Activated naive CD8-positive, alpha-beta T cell treated with anti-CD3 and anti-CD28 coated beads, Interleukin-2, amount 50 U/mL, for 24 hours (primary cell): ENCODE results near the gene HOXD11.

Experiments
- ATAC-seq: fragments of 150-1000 bp; cut with Tn5 transposase; one replicate; pipeline ENCODE4 v1.10.0; 2021
- DNase-seq: peaks from one replicate; pipeline ENCODE4 v3.0.0; 2021
- H3K27ac Mint-ChIP-seq: one replicate; pipeline ENCODE4 v1.8.0; 2021; ENCODE audit warnings: mild to moderate bottlenecking, mixed read lengths
- H3K27me3 Mint-ChIP-seq: one replicate; pipeline ENCODE4 v1.8.0; 2021; ENCODE audit warnings: mixed read lengths
- H3K36me3 Mint-ChIP-seq: one replicate; pipeline ENCODE4 v1.8.0; 2021; ENCODE audit warnings: low read depth, mixed read lengths
- H3K4me1 Mint-ChIP-seq: one replicate; pipeline ENCODE4 v1.8.0; 2021; ENCODE audit warnings: mixed read lengths
- H3K4me3 Mint-ChIP-seq: one replicate; pipeline ENCODE4 v1.8.0; 2021; ENCODE audit warnings: mild to moderate bottlenecking, moderate library complexity, mixed read lengths
- H3K9me3 Mint-ChIP-seq: one replicate; pipeline ENCODE4 v1.8.0; 2021; ENCODE audit warnings: mixed read lengths

The HOXD11 gene

DNA sequence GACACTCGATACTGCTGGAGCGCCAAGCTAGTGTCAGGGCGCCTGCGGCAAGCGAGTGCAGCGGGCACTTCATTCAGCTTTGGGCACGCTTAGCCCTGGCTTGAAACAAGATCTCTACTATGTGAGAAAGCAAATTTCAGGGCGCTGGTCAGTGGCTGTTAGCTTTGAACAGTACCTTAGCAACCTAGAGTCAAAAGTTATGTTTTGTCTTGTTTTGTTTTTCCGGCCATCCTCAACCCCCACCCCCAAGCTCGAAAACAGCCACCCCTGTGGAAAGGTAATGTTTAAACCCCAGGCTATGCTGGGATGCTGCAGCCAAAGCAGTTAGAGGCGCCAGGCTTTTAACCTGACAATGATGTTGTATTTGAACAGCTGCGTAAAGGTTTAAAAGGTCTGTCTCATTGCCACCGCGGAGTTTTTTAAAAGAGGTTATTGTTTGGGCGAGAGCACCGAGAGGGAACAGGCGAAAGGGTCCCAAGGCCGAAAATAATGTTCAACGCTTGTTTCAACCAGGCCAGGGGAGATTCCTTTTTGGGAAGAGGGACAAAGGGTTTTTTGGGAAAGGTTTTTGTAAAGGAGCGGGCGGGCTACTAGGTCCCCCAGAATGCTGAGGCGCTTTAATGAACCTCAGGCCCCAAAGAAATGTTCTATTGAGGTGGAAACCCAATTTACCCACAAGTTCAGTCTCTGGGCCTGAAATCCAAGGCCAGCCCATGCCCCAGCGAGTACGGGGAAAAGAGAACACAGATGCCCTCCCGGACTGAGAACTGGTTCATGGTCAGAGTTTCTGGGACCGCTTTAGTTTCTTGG, 7.2 kb downstream of the HOXD11 start:
- no peak overlapping the region for H3K4me3 Mint-ChIP-seq
- peaks cover 10% of the 10 kb centered on the region for H3K36me3 Mint-ChIP-seq
- DNase-seq (no peak), ATAC-seq (no peak)
- H3K4me1 Mint-ChIP-seq: peaks cover 7% of the 10 kb centered on the region
- peaks cover 22% of the 10 kb centered on the region for H3K9me3 Mint-ChIP-seq
- peaks cover 92% of the 10 kb centered on the region for H3K27me3 Mint-ChIP-seq
- no peak overlapping the region for H3K27ac Mint-ChIP-seq

DNA sequence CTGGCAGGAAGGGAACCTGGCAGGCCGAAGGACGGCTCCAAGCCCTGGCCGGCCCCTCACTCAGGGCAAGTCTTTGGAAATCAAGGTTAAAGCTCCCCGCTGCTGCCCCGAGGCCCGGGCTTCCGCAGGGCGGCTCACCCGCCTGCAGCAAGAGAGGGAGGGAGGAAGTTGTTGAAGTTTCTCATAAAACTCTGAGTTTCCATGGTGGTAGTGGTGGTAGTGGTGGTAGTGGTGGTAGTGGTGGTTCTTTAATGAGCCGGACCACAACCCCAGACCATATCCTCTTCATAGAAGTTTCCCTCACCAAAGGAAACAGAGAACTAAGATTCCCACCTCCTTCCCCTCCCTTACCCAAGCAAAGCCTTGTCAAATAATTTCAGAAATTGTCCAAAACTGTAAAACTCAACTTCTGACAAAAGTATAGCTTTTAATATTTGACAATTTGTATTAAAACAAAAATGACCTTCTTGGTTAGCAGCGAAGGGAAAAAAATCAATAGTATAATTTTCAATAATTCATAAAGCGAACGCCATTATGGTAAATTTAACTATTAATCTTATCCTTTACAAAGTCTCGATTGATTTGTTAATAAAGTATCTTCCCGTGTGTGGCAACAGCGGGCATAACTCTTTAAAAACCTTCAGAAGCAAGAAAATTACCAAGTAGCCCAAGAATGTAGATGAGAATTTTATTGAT, 8.0 kb downstream of the HOXD11 start:
- Mint-ChIP-seq H3K4me1 (peaks cover 4% of the 10 kb centered on the region), H3K9me3 (peaks cover 19% of the 10 kb centered on the region), H3K27me3 (peaks cover 94% of the 10 kb centered on the region), H3K27ac (no peak overlapping the region), H3K36me3 (peaks cover 7% of the 10 kb centered on the region), H3K4me3 (no peak overlapping the region)
- no peak for DNase-seq
- no peak for ATAC-seq

DNA sequence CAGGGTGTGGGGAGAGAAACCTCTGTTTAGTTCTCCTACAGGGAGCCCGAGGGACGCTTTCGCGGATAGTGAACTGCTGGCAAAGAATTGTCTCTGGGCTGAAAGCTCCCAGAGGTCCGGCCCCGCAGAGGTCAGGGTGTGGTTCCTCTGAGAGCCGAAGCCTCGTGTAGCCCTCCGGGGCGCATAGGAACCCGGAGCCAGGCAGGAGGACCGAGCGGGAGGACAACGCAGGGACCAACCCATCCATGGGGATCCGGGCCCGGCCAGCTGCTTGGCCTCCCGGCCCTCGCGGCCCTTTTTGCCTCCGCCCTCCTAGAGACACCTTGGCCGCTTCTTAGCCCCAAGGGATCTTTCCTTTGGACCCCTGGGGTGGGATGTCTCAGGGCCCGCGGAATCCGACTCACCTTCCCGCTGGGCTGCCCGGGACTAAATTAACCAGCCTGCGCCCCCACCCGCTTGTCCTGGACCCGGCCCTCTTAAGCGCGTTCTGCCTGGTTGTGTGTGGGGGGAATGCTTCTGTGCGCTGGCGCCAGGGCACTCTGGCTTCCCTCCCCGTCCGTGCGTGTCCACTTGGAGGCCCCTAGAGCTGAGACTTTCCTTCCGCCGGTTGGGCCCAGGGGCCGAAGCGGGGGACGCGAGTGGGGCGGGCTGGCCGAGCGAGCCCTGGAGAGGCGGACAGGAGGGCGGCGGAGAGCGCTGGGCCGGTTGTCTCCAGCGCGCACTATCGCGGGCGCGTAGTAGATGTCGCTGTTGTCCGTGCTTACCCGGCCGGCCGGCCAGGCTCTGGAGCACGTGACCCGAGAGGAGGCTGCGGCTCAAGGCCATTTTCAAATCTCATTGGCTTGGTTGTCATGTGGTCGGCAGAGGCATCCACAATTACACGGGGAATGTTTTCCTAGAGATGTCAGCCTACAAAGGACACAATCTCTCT, 9.1 kb downstream of the HOXD11 start, which contains the start of gene HOXD10:
HOXD10 (plus strand) TSS at position 896 of the 931 bp plus-strand sequence. CDS start 56 bp downstream, outside the sequence.
- peaks cover 19% of the 10 kb centered on the region for H3K9me3 Mint-ChIP-seq
- H3K27ac Mint-ChIP-seq: no peak within 1 kb of the TSS
- ATAC-seq: no peak
- no peak within 1 kb of the TSS for H3K4me3 Mint-ChIP-seq
- peaks cover 94% of the 10 kb centered on the region for H3K27me3 Mint-ChIP-seq
- H3K4me1 Mint-ChIP-seq: peaks cover 4% of the 10 kb centered on the region
- no peak for DNase-seq
- H3K36me3 Mint-ChIP-seq: peaks cover 6% of the 10 kb centered on the region

DNA sequence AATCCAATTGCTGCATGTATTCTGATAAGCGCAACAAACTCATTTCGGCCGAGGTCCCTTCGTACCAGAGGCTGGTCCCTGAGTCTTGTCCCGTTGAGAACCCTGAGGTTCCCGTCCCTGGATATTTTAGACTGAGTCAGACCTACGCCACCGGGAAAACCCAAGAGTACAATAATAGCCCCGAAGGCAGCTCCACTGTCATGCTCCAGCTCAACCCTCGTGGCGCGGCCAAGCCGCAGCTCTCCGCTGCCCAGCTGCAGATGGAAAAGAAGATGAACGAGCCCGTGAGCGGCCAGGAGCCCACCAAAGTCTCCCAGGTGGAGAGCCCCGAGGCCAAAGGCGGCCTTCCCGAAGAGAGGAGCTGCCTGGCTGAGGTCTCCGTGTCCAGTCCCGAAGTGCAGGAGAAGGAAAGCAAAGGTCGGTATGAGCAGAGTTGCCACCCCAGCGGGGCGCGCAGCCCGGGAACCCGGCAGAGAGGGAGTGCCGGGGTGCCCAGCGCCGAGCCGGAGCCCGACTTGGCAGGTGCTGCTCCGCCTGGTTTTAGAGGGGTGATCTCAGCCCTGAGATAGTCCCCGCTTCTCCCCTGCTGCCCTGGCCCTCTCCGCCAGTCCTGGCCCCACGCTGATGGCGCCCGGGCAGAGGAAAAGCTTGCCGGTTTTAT, 10.2 kb downstream of the HOXD11 start:
- Mint-ChIP-seq H3K4me3 (no peak overlapping the region), H3K27me3 (peaks cover 89% of the 10 kb centered on the region), H3K9me3 (peaks cover 19% of the 10 kb centered on the region), H3K4me1 (peaks cover 4% of the 10 kb centered on the region), H3K27ac (no peak overlapping the region), H3K36me3 (peaks cover 5% of the 10 kb centered on the region)
- DNase-seq: no peak
- ATAC-seq: no peak

DNA sequence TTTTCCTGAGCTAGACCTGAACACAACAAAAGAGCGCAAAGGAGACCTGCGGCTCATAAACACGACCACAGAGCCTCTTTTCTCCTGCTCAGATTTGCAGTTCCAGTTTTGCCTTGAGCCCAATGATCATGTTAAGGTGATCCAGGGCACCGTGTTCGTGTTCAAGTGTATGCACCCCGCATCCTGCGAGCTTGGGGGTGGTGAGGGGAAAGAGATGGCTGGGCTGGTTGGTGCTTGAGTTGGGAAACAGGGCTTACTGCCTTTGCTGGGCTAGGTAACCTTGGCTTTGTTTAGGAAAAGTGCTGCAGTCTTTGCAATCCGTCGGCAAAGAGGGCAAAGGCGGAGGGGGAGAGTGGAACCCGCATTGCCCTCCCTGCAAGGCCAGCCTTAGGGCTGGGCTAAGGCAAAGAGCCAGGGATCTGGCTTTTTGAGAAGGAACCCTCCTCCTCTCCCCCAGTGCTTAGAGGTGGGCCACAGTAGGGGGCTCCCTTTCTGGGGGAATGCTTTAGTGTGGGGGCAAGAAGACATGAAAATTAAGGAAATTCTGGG, 10.8 kb downstream of the HOXD11 start:
- H3K27ac Mint-ChIP-seq: no peak overlapping the region
- H3K27me3 Mint-ChIP-seq: peaks cover 86% of the 10 kb centered on the region
- H3K4me3 Mint-ChIP-seq: no peak overlapping the region
- peaks cover 5% of the 10 kb centered on the region for H3K36me3 Mint-ChIP-seq
- ATAC-seq (no peak), DNase-seq (no peak)
- H3K9me3 Mint-ChIP-seq: peaks cover 19% of the 10 kb centered on the region
- peaks cover 6% of the 10 kb centered on the region for H3K4me1 Mint-ChIP-seq

DNA sequence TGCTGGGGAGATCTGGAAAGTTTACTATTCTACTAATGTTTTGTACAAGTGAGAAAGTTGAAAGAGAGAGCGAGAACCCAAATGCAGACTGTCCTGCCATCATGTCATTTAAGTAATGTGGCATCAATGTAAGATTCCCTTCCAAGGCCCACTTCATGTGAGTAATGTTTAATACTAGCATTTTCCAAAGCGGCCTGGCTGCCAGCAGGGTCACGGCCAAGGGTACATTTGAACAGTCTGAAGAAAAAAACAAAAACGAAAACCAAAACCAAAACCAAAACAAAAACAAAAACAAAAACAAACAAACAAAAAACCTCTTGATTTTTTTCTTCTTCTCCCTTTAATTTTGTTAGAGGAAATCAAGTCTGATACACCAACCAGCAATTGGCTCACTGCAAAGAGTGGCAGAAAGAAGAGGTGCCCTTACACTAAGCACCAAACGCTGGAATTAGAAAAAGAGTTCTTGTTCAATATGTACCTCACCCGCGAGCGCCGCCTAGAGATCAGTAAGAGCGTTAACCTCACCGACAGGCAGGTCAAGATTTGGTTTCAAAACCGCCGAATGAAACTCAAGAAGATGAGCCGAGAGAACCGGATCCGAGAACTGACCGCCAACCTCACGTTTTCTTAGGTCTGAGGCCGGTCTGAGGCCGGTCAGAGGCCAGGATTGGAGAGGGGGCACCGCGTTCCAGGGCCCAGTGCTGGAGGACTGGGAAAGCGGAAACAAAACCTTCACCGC, 11.7 kb downstream of the HOXD11 start:
- Mint-ChIP-seq H3K9me3 (peaks cover 12% of the 10 kb centered on the region), H3K27me3 (peaks cover 84% of the 10 kb centered on the region), H3K4me3 (no peak overlapping the region), H3K27ac (no peak overlapping the region), H3K4me1 (peaks cover 7% of the 10 kb centered on the region), H3K36me3 (peaks cover 5% of the 10 kb centered on the region)
- DNase-seq (no peak), ATAC-seq (no peak)

DNA sequence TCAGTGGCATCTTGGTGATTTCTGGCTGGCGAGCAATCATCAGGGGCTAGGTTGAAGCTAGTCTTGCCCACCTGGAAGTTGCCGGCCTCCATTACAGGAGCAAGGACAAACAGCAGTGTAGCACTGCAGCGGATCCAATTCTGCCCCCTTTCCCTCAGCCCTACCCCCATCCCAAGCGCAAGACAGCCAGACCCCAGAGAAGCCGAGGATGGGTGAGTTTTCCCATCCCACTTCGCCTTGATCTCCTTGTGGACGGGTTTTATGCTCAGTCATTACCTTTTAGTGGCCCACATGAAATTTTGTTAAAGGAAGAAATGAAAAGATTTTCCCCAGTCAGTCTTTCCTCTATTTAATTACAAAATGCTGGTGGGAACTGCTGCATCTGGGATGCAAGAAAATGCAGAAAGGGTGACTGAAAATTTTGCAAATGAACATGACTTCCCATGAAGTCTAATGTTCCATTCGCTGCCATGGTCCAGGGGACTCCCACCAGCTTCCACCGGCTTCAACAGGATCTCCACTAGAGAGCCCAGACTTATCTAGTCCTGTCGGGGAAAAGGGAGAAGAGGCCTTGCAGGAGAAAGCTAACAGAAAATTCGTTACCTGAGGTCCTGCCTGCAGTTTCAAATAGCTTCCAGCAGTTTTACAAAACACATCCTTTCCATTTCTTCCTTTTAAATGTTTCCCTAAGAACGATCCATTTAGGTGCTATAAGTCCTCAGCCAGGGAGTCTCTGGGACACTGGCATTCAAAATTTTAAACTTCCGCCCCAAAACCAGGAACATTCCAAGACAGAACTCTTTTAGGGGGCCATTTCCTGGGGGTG, 13.5 kb downstream of the HOXD11 start:
- DNase-seq (no peak), ATAC-seq (no peak)
- Mint-ChIP-seq H3K4me1 (peaks cover 9% of the 10 kb centered on the region), H3K27me3 (peaks cover 85% of the 10 kb centered on the region), H3K36me3 (peaks cover 5% of the 10 kb centered on the region), H3K27ac (no peak overlapping the region), H3K9me3 (peaks cover 11% of the 10 kb centered on the region), H3K4me3 (no peak overlapping the region)

DNA sequence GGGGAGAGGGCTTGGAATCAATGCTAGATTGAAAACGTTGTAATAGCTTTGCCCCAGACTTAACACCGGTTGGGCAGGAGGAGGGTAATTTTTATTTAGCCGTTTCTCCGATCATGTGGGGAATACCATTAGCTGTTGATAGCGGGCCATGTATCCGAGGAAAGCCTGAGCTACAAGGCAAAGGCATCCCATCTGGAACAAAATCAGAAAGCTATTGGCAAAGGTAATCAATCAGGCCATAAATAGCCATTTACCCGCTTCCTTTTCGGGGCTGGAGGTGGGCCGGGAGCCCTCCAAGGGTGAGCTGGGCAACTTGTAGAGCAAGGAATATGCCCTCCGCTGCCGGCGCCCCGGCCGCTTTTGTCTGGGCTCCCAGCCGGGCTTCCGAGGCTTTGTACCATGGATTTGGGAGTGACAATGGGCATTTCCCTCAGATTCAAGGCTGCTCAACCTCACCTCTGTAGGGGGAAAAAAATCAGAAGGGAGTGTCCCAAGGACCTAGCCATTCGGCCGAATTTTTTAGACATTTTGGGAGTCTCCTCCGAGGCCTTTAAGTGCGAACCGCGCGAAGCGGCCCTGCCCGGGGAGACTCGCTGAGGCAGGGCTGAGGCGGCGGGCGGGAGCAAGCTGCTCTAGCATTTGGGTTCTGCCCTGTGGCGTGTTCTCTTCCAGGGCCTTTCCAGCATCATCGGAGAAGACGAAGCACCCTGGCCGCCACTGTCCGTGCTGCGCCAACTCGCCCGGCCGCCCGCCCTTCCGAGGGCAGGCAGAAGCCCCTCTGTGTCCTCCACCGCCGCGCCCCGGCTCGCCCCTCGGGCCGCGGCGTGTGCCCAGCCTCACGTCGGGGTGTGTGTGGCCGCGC, 14.3 kb downstream of the HOXD11 start:
- peaks cover 9% of the 10 kb centered on the region for H3K4me1 Mint-ChIP-seq
- no peak overlapping the region for H3K4me3 Mint-ChIP-seq
- peaks cover 8% of the 10 kb centered on the region for H3K9me3 Mint-ChIP-seq
- H3K27me3 Mint-ChIP-seq: peaks cover 84% of the 10 kb centered on the region
- DNase-seq (no peak), ATAC-seq (no peak)
- H3K36me3 Mint-ChIP-seq: peaks cover 4% of the 10 kb centered on the region
- no peak overlapping the region for H3K27ac Mint-ChIP-seq

DNA sequence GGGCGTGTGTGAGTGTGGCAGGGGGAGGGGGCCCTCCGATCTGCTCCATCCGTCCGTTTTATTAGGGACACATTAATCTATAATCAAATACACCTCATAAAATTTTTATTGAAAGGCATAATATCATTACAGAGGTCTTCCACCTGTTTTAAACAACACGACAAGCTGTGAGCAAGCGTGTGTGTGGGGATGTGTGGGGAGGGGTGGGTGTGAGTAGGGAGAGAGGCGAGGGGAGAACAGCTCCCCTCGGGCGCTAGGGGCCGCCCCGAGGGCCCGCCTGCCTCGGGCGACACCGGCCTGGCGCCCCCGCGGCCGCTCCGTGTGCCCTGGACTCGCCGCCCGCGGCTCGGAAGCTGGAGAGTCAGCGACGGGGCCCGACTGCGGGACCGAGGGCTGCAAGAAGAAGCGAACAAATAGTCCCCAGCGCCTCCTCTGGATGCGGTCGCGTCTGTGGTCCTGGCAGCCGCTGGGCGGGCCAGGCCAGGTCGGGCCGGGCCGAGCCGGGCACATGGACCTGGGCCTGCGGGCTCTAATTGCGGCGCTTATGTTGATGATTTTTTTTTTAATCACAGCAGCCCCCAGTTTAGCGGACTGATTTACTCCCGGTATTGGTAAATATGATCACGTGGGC, 15.1 kb downstream of the HOXD11 start:
- Mint-ChIP-seq H3K9me3 (peaks cover 8% of the 10 kb centered on the region), H3K27ac (no peak overlapping the region), H3K36me3 (peaks cover 4% of the 10 kb centered on the region), H3K4me3 (peak overlapping the region; percentile 26), H3K4me1 (peaks cover 11% of the 10 kb centered on the region), H3K27me3 (peaks cover 84% of the 10 kb centered on the region)
- ATAC-seq: no peak
- DNase-seq: no peak

DNA sequence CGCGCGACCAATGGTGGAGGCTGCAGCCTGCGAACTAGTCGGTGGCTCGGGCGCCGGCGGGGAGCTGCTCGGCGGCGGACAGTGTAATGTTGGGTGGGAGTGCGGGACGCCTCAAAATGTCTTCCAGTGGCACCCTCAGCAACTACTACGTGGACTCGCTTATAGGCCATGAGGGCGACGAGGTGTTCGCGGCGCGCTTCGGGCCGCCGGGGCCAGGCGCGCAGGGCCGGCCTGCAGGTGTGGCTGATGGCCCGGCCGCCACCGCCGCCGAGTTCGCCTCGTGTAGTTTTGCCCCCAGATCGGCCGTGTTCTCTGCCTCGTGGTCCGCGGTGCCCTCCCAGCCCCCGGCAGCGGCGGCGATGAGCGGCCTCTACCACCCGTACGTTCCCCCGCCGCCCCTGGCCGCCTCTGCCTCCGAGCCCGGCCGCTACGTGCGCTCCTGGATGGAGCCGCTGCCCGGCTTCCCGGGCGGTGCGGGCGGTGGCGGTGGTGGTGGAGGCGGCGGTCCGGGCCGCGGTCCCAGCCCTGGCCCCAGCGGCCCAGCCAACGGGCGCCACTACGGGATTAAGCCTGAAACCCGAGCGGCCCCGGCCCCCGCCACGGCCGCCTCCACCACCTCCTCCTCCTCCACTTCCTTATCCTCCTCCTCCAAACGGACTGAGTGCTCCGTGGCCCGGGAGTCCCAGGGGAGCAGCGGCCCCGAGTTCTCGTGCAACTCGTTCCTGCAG, 15.8 kb downstream of the HOXD11 start, which contains the start of gene HOXD9:
HOXD9 (plus strand) TSS at position 37 of the 728 bp plus-strand sequence; CDS start at position 87, 50 bp downstream.
- Mint-ChIP-seq H3K36me3 (peaks cover 4% of the 10 kb centered on the region), H3K27me3 (peaks cover 86% of the 10 kb centered on the region), H3K27ac (peak within 1 kb of the TSS; percentile 35), H3K4me1 (peaks cover 15% of the 10 kb centered on the region), H3K9me3 (peaks cover 8% of the 10 kb centered on the region), H3K4me3 (peak within 1 kb of the TSS; percentile 26)
- ATAC-seq (peak; percentile 15), DNase-seq (no peak)
